Activated CD4-positive, CD25-positive, alpha-beta regulatory T cell treated with anti-CD3 and anti-CD28 coated beads, Interleukin-2, amount 50 U/mL, for 24 hours (primary cell): ENCODE results near the gene B4GALT7.
A peak's percentile ranks its signal among the peaks of the same experiment; 100 is the strongest.
"Not testable (repeated sequence)": the region's sequence is repeated elsewhere in the genome, so short reads cannot be mapped to it uniquely, and the experiment has no call there.

ENCODE experiments used
- ATAC-seq, 2 donors: fragments of 150-1000 bp; cut with Tn5 transposase; one replicate each; pipeline ENCODE4 v1.10.0; 2021; ENCODE audit warnings: mild to moderate bottlenecking in 1 of 2, moderate library complexity in 1 of 2

Gene B4GALT7

DNA sequence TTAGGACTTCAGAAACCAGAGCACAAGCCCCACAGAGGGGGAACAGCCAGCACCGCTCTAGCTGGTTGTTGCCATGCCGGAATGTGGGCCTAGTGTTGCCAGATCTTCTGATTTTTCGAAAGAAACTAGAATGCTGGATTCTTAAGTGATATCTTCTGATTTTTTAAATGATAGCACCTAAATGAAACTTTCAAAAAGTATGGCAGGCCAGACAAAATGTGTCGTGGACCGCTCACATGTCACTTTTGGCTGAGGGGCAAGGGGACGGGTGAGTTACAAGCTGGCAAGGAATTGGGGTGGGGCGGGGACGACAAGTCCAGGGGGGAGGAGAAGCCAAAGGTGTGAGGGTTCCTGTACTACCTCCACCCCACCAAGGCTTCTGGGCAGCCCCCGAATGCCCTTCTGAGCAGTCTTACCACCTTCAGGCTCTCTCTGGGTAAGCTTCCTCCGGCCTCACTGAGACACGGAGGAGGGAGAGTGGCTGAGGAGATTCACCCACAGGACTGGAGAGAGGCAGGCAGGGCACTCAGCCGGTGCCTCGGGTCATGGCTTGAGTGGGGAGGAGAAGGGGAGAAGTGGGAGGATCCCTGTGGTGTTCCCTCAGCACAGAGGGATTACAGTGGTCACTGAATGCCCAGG lies 10.3 kb downstream of the B4GALT7 start:
- ATAC-seq = no peak

DNA sequence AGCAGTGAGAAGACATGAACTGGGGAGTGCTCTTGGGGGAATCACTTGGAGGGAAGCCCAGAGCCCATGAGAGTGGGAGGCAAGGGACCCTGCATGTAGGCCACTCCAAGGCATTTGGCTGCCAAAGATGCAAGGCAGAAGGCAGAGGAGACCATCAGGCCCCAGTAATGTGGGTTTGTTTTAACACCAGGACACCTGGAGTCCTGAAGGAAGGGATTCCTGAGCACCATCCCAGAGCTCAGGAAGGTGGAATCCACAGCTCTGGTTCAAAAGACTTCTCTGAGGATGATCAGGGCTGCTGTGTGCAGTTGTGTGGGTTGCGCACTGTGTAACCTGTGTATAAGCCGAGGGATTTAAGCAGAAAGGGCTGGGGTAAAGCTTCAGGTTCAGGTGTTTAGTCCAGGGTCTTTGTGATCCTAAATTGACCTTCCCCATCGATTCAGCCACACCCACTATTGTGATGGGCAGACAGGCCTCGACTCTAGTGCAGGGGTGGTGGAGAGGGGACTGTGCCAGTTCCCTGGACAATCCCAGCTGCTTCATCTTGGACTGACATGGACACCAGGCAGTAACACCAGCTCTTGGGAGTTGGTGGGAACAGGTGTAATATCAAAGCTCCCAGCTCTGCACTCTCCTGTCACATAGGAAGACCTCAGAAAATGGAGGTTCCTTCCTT lies 11.0 kb downstream of the B4GALT7 start:
- no peak for ATAC-seq

DNA sequence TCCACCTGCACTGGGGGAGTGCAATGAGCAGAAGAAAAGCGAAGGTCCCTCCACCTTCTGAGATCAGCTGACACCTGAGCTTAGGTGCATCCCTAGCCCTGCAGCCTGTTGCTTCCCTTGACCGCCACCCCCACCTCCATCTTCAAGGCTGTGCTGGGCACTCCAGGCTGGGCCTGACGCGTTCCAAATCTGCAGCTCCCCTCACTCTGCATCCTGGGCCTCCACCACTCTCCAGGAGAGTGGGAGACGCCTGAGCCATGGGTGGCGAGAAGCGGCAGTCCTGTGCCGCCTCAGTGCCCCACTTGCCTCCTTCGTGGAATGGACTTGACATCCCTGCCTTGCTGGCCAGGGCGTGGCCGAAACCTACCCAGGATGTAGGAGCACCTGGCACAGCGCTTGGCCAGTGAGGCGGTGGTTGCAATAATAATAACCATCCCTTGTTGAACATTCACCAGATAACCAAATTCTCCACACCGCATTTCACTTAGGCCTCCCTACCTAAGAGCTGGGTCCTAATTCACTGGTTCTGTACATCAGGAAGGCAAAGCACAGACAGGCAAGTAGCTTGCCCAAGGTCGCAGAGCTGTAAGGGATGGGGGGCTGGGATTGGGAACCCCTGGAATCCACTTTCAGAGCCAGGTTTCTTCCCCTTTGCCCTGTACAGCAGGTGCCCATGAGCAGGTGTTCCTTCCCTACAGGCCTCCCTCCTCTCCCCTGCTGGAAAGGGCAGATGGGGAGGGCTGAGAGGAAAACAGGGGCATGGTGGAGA lies 11.7 kb downstream of the B4GALT7 start:
- no peak for ATAC-seq

DNA sequence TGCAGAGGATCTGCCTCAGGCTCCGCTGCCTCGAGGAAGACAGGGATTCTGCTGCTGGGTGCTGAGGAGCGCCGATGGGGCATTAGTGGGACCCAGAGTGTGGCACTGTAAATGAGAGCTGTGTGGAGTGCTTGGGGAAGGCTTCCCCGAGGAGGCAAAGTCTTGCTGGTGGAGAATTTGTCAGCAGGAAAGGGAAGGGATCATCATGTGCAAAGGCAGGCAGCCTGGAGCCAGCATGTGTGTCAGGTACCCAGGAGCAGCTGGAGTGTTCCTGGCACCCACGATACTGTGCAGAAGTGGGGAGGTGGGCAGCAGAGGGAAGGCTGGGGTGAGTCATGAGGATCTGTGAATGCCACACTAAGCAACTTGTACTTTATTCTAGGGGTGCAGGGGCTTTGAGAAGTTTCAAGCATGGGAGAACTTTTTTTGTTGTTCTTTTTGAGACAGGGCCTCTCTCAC lies 12.3 kb downstream of the B4GALT7 start:
- ATAC-seq = no peak

DNA sequence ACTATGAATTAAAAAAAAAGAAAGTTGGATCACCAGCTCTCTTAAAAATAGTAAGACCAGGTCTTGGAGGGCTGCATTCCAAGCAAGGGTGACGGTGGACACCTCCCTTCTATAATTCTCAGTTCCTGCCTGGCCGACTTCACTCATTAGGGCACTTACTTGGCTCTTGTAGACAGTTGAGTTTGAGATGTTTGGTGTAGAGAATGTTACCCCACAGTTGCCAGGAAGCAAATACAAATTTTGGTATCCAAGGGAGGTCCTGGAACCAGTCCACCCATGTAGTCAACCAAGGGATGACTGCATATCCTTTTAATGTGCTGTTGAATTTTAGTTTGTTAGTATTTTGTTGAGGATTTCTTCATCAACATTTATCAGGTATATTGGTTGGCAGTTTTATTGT lies 20.6 kb downstream of the B4GALT7 start:
- no peak for ATAC-seq

DNA sequence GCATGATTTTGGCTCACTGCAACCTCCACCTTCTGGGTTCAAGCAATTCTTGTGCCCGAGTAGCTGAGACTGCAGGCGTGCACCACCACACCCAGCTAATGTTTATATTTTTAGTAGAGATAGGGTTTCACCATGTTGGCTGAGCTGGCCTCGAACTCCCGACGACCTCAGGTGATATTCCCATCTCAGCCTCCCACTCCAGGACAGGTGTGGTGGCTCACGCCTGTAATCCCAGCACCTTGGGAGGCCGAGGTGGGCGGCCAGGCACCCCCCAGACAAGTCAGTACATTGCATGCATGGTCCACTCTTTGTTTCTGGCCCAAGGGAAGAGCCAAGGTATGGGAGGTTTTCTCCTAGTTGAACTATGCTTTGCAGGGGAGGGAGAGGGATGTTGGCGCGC lies 24.2 kb downstream of the B4GALT7 start:
- ATAC-seq = not testable (repeated sequence)

DNA sequence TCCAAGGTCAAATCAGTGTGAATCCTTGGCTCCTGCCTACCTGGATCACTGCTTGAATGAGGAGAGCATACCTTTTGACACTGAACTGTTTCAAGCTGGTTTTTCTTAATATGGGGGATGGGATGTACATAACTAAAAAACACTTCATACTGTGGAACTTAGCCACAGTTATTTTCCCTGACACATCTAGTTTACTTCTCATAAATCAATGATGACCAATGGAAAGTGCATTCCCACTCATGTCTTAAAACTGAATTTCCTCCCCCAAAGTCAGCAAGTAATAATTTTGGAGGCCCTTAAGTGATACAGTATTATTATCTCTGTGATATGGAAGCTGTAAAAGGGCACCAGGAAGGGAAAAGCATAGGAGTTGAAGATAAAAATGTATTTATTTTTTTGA lies 30.3 kb downstream of the B4GALT7 start:
- ATAC-seq = not testable (repeated sequence)

DNA sequence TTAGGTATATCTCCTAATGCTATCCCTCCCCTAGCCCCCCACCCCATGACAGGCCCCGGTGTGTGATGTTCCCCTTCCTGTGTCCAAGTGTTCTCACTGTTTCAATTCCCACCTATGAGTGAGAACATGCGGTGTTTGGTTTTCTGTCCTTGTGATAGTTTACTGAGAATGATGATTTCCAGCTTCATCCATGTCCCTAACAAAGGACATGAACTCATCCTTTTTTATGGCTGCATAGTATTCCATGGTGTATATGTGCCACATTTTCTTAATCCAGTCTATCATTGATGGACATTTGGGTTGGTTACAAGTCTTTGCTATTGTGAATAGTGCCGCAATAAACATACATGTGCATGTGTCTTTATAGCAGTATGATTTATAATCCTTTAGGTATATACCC lies 35.0 kb downstream of the B4GALT7 start:
- not testable (repeated sequence) for ATAC-seq

DNA sequence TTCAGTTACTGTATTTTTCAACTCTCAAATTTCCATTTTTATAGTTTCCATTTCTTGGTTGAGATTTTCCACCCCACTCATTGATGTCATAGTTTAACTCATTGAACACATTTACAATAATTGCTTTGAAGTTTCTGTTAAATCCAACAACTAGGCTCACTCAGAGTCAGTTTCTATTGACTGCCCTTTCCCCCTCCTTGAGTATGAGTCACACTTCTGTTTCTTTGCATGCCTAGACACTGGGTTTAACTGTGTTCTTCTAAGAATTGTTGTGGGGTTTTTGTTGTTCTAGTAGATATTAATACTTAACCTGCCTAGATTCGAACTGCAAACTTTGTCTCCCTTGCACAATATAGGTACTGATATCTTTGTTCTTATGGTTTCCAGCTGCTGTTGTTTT lies 45.5 kb downstream of the B4GALT7 start:
- peak; percentile 91 to 97 for ATAC-seq

DNA sequence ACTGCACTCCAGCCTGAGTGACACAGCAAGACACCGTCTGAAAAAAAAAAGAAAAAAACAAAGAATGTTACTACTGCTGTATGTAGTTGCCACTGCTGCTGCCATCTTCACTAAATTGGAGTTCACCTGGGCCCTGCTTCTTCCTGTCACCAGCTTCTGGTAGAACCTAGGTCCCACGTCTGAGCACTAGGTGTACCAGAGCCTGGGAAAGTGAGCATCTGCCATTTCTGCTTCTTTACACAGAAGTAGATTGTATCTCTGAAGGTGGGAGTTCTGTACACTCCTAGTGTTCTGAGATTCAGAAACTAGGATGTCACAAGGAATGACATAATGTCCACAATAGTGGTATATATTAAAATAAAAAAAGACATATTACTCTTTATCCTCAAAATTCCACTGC lies 51.3 kb downstream of the B4GALT7 start:
- ATAC-seq = not testable (repeated sequence)

DNA sequence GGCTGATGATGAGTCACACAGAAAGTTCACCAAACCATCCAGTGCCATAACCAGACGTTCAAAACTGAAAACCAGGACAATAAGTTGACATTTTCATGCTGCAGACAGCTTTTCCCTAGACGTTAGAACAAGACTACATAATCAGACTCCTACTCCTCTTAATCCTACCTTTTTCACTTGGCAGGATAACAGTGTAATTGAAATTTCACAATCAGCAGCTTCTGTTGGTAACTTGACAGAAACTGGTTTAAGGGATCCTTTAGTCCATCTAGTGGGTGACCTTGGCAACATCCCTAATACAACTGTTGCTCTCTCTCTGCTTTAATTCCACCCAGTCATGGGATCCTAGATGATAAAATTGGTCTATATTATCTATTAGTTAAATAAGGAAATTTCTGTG lies 57.9 kb downstream of the B4GALT7 start:
- ATAC-seq = not testable (repeated sequence)

DNA sequence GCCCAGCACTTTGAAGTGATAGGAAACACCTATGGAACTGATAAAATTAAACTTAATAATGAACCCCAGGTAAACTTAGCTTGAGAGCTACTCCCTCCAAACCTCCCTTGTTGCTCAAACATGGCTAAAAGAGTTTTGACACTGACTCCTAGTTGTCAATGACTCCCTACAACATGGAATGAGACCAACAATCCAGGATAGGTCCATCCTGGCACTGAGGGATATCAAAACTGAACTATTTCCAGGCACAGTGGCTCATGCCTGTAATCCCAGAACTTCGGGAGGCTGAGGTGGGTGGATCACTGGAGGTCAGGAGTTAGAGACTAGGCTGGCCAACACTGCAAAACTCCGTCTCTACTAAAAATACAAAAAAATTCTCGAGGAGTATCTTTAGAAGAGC lies 58.6 kb downstream of the B4GALT7 start:
- not testable (repeated sequence) for ATAC-seq
